GM19468 (cell line): Measurements from ENCODE around the gene BACH1.
A peak's percentile ranks its signal among the peaks of the same experiment; 100 is the strongest.

ENCODE experiments used
- ATAC-seq: cut with Tn5 transposase; IDR thresholded peaks from one replicate; pipeline ENCODE4 v1.9.1; 2021; ENCODE audit warnings: mild to moderate bottlenecking, moderate library complexity, moderate number of reproducible peaks; ENCODE audit not compliant: unreplicated experiment; ENCODE audit errors: extremely low read depth

BACH1 gene

DNA sequence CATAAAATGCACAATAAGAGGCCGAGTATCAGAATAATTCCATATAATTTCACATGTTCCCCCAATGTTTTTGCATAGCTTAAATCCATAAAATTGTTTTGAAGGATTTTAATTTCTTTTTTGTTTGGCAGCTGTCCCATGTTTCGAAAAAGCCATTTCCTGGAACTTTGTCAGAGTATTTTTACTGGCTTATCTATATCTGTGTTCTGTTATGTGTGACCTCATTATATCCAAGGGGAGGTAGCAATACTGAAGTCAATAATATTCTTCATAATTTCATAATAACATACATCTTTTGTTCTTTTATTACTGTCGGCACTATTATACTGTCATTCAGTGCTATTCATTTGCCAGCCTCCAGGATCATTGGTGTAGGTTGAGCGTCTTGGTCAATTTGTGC is 9.4 kb upstream of the BACH1 start:
- no peak for ATAC-seq

DNA sequence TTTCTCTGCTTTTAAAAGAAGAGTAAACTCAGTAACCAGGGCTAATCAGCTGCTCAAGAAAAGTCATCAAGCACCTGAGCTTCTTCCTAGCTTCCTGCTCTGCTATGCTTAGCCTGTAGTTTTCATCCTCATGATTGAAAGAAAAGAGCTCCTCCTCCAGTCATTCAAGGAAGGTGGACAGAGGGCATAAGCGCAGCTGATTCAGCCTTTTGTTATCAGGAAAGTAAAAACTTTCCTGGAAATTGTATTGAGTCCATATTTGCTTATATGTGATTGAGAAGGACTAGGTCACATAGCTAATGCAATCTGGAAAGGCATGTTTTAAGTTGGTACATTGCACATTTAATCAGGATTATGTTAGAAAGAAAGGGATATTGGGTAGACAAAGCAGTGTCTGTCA is 8.5 kb upstream of the BACH1 start:
- ATAC-seq: no peak

DNA sequence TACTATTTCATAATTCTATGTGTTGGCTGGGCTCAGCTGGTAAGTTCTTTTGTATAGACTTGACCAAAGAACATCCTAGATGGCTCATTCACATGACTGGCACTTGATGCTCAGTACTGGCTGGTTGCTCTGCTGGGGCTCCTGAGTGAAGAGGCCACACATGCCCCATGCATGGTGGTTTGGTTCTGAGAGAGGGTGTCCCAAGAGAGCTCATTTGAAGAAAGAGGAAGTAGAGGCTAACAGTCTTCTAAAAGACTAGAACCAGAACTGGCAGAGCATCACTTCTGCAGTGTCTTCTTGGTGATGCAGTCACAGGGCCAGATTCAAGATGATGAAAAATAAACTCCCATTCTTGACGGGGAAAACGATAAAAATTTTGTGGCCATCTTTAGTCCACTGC is 5.2 kb upstream of the BACH1 start:
- peak; percentile 68 for ATAC-seq

DNA sequence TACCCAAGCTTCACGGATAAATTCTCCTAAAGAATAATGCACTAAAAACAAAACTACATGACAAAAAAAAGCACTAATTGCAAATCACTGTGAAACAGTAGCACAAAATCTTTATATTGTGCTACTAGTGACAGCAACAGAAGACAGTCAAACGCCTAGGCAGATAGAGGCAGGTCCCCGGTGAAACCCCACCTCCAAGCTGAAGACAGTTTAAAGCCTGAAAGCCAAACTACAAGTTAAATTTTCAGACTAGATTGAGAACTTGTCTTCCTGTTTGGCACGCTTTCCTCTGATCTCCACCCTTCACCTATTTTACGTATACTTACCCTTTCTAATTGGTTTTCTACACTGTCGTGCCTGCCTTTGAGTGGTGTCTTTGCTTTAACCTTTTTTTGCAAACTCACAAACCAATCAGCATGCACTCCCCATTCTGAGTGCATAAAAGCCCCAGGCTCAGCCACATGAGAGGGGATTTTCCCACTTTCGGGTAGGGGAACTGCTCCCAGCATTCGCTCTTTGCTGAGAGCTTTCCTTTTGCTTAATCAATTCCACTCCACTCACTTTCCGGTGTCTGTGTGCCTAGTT is 3.6 kb upstream of the BACH1 start:
- no peak for ATAC-seq

DNA sequence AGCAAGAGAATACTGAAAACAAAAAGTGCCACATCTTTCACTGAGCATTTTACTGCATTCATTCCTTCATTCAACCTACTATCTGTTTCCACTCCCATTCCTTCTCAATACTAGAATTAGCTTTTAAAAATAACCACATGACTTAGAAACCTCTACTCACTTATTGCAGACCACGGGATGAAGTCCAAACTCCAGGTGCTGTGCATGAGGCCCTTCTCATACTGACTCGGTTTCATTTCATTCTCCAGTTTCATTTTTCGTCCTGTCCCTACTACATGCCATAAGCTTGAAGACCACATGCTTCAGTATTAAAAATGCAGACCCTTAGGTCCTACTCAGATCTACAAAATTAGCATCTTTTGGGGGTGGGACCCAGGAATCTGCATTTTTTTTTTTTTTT is 2.3 kb upstream of the BACH1 start:
- ATAC-seq: no peak

DNA sequence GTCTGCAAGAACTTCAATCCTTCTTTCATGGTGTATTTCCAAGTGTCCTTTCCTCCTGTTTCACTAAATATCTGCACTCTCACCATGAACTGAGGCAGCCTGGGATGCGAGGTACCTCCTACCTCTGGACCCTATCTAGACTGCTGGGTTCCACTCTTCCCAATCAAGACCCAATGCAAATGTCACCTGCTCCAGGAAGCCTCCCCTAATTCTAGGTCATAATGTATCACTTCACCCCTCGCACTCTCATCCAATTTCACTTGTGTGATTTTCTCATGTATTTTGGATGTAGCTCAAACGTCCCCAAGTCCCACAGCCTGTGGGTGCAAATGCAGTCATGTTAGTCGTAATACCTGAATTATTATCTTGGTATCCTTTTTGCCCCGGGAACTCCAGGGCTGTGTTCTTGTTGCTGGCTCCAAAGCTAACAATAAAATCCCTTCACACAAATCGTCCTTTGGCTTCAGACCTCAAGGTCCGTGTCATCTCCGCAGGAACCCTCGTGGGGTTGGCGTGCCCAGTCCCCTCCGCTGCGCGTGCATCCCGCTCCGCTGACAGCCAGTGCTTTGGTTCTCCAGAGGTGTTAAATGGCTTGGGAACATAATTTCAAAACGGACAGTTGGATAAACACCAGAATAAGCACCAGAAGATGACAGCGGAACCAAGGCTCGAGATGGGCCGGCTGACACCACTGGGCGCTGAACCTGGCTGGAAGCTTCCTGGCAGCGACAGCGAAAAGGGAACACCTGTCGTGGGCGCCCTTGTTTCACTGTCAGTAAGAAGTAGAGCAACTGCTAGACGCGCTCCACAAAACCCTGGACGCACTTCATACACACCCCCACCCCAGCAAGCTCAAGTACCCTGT is 1.0 kb upstream of the BACH1 start:
- no peak for ATAC-seq

DNA sequence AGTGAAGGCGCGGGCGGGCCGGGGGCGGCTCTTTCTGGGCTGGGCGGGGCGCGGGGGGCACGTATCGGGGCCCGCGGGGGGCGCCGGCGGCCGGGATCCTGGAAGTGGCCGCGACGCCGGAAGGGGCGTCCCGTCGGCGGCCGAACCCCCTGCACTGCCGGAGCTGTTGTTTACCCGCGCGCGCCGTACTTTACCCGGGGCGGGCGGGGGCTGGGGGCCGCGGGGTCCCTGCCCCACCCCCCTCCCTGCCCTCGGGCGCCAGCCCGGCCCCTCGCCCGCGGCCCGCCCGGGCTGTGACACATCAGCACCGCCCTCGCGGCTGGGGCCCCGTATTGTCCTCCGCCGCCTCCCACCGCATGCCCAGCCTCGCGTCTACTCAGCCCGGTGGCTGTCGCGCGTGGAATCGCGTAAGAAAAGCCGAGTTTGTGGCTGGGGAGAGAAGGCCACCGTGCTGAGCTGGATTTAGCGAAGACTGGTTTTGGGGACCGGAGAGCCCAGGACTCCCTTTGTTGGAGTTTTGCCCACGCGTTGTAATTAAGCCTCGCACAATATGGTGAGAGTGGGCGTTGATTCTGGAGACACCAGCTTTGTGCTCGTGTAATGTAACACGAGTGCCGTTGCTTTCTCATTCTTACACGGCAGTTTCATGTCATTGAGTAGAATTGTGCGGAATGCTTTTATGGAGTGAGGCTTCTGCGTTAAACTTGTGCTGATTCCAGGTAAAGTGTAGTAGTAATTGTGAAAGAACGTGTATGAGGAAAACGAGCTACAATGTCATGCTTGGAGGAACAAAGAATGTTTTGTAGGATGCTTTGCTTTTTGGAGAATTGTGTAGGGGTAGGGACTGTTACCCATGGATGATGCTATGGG is 559 bp downstream of the BACH1 start:
- ATAC-seq: peak; percentile 0

DNA sequence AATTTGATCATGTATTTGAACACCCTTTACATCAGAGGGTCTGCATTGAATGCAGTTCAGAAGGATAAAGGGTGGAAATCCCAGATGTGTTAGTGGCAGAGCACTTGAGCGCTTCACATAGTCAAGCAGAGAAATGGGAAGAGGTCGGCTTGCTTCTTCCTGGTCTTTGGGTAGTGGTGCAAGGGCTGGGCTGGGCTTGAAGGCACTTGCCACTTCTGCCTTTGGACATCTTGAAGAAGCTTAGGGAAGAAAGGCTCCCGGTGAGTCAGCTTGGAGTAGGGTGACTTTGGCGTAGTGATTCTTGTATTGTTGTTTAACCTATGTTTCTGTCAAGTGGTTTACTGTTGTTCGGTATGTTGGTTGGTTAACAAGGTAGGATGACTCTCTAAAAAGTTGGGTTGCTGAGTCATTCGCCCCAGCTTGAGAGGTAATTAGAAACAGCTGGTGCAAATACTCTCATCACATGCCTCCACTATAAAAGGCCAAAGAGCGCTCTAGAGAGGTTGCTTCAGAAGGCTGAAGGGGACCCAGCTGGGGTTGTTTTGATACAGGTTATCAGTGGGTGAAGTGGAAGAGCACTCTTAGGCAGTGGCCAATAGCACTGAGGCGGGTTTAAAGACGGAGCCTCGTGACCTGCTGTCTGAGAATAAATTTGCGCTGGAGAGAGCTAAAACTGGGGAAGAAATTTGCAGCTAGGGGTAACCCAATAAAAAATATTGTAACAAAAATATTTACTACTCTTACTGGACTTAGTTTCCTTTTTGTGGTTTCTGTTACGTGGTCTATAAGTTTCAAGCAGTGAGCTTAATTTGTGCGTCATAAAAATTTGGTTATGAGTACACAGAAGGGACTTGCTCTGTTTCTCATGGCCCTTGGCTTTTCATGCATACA is 1.4 kb downstream of the BACH1 start:
- ATAC-seq: peak; percentile 70

GRCh38 chr21:29300807-29301138 is 2.1 kb downstream of the BACH1 start:
- ATAC-seq: no peak

DNA sequence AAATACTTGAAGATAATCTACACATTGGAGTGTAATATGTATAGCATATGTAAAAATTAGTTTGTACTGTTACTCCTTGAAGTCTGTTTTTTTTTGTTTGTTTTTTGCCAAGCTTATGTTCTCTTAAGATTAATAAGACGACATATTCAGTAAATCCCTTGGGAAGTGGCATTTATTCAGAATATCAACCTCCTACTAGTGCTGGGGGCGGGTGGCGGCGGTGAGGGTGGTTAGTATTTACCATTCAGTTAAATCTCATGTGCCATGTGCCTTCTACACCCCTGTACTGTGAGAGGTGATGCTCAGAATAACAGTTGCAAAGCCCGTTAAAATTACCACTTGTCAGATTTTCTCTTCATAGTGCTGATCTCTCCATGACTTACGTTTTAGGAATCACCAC is 3.0 kb downstream of the BACH1 start:
- no peak for ATAC-seq

GRCh38 chr21:29302359-29302875 is 3.7 kb downstream of the BACH1 start:
- ATAC-seq: no peak

GRCh38 chr21:29303288-29303687 is 4.6 kb downstream of the BACH1 start:
- ATAC-seq: no peak

- ATAC-seq: no peak
Observed at GRCh38 chr21:29304597-29304996, 5.9 kb downstream of the BACH1 start.

DNA sequence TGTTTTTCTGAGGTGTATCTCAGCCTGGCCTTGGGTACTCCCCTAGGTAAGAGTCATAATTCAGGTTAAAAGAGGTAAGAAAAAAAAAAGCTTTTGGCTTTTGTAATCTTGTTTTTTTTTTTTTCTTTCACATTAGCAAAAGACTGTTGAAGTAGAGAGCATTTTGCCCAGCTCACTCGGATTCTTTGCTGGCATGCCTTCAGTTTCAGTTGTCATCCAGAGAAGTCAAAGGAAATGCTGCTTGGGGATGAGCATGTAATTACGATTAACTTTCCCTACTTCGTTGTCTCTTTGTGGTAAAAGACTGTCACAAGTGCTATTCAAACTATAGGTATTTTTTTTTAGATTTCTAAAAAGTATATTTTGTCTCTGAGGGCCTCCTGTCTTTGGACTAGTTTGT is 6.3 kb downstream of the BACH1 start:
- ATAC-seq: no peak

- ATAC-seq: no peak
Observed at GRCh38 chr21:29305561-29305960, 6.8 kb downstream of the BACH1 start.

DNA sequence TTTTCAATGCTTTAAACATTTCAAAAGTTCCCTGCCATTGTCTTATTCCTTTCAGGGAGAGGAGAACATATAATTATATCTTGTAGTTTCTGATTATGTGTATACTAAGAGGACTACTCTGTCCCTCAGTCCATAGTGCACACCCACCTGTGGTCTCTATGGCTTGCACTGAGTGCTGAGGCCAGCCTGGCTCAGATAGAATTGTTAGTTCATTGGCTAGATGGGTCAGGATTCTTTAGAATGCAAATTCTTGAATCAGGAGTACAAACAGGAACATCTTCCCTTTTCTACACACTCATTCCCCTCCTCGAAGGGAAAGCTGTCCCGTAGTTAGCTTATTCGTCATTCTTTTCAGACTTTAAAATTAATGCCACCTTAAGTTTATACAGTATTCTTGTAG is 8.2 kb downstream of the BACH1 start:
- ATAC-seq: no peak

DNA sequence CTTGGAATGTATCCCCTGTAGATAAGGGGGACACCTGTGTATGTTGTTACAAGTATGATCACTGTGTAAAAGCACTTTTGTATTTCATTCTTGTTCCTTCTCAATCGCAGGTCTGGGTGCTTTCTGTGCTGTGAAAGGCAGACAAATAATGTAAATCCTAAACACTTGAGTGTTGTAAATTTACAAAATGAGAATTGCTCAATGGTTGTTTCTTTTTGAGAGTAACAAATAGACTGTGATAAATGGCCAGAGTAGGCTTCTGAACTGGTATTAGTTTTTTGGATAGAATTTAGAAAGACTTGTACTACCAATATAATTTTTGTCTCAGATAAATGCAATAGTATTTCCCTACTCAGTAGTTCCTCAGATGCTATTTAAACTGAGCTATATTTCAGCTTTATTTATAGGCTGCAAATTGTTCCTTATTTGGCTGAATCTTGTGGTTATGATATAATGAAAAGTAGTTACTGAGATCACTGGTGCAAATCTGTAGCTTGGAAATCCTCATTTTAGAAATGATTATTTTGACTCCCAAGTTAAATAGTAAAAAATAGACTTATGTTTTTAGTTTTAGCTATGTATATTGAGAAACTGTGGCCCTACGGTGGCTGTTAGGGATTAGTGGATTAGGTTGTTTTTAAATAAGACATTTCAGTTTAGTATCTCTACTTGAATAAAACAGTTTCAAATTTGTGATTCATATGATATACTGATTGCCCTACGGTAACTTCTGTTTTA is 9.2 kb downstream of the BACH1 start:
- ATAC-seq: no peak

GRCh38 chr21:29308456-29308783 is 9.7 kb downstream of the BACH1 start:
- no peak for ATAC-seq

DNA sequence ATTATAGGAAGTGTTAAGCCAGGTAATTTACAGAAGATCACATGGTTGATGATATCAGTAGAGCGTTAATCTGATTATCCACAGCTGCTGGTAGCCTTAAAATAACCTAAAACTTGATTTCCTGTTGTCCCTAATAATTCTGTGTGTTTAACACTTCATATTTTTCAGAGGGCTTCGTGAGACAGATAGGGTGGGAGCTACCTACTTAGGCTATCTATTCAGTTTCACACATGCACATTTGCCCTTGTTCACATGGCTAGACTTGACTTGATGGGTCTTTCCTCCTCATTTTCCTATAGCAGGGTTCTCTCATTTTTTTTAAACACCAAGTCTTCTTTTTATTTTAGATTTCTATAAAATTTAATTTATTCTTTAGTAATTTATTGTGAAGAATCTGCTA is 11.0 kb downstream of the BACH1 start:
- ATAC-seq: no peak
